ENCODE measurements around the gene MRPL14. TPM values are rescaled to one million over a fixed set of nuclear protein-coding genes. Genes with fewer than 3 reads are reported as not detected.

The MRPL14 gene
- total and polyA plus RNA-seq, 4 donors: 34.6 to 118 (median 40.9) TPM

GRCh38 chr6:44142835-44143234 lies 15.6 kb upstream of the MRPL14 start (continued):
- TF ChIP-seq YY1 (IDR thresholded peaks at IDR 0.05) (no peak), RXRA (IDR thresholded peaks at IDR 0.05) (peak; percentile 70 to 93), ZBTB33 (IDR thresholded peaks at IDR 0.05) (no peak), TAF1 (conservative IDR thresholded peaks at IDR 0.05) (no peak), FOXA1 (IDR thresholded peaks at IDR 0.05) (peak; percentile 33), HNF4A (conservative IDR thresholded peaks at IDR 0.05) (peak; percentile 76 to 96), HNF4G (IDR thresholded peaks at IDR 0.05) (peak; percentile 8), JUND (IDR thresholded peaks at IDR 0.05) (peak in 1 of 2 donors; percentile 75)
- TF ChIP-seq, protein P1, sequence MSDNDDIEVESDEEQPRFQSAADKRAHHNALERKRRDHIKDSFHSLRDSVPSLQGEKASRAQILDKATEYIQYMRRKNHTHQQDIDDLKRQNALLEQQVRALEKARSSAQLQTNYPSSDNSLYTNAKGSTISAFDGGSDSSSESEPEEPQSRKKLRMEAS (IDR thresholded peaks at IDR 0.05): no peak

DNA sequence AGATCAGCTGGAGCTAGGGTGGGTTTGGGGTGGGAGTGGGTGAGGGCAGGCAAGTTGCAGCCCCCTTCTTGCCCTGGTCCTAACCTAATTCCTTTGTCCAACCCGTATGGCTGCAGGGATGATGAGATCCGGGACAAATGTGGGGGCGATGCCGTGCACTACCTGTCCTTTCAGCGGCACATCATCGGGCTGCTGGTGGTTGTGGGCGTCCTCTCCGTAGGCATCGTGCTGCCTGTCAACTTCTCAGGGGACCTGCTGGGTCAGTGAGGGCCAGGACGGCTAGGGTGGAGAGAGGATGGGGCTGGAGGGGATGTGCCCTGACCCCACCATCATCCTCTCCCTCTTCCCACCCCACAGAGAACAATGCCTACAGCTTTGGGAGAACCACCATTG lies 12.1 kb upstream of the MRPL14 start:
- Histone ChIP-seq H3K27ac (ENCODE audit: low read depth in 1 of 2, low read length in 2 of 2) (no peak overlapping the region), H3K4me1 (ENCODE audit: control insufficient read depth in 4 of 4, insufficient read depth in 4 of 4, low read length in 3 of 4) (peaks cover 1 to 20% (median 13%) of the 10 kb centered on the region in 4 donors), H3K27me3 (ENCODE audit: control insufficient read depth in 4 of 4, insufficient read depth in 4 of 4, low read length in 3 of 4) (no peaks in the 10 kb centered on the region), H3K9ac (ENCODE audit: low read depth in 1 of 2, low read length in 2 of 2) (no peak overlapping the region), H3K36me3 (ENCODE audit: control insufficient read depth in 4 of 4, insufficient read depth in 3 of 4, low read depth in 1 of 4, low read length in 3 of 4) (peaks cover 2 to 48% (median 37%) of the 10 kb centered on the region in 4 donors), H3K9me3 (ENCODE audit: control insufficient read depth in 4 of 4, low read length in 3 of 4) (no peaks in the 10 kb centered on the region), H3K4me3 (ENCODE audit: low read depth in 1 of 3, low read length in 3 of 3) (no peak overlapping the region)
- DNase-seq (ENCODE audit: low spot score): no peak
- 91% methylated on average over 10 of the region's 10 CpGs for WGBS
- TF ChIP-seq GABPA (IDR thresholded peaks at IDR 0.05 in 1 of 2, conservative IDR thresholded peaks at IDR 0.05 in 1 of 2): no peak
- TF ChIP-seq, protein P1 (IDR thresholded peaks at IDR 0.05): no peak
- no peak for TF ChIP-seq HNF4A (conservative IDR thresholded peaks at IDR 0.05)
- no peak for TF ChIP-seq RAD21 (IDR thresholded peaks at IDR 0.05)
- no peak for TF ChIP-seq FOXA2 (IDR thresholded peaks at IDR 0.05)
- TF ChIP-seq RXRA (IDR thresholded peaks at IDR 0.05): no peak
- TF ChIP-seq EGR1 (IDR thresholded peaks at IDR 0.05; ENCODE audit: low read depth in 2 of 2): no peak
- no peak for TF ChIP-seq JUND (IDR thresholded peaks at IDR 0.05)
- TF ChIP-seq, protein P2, sequence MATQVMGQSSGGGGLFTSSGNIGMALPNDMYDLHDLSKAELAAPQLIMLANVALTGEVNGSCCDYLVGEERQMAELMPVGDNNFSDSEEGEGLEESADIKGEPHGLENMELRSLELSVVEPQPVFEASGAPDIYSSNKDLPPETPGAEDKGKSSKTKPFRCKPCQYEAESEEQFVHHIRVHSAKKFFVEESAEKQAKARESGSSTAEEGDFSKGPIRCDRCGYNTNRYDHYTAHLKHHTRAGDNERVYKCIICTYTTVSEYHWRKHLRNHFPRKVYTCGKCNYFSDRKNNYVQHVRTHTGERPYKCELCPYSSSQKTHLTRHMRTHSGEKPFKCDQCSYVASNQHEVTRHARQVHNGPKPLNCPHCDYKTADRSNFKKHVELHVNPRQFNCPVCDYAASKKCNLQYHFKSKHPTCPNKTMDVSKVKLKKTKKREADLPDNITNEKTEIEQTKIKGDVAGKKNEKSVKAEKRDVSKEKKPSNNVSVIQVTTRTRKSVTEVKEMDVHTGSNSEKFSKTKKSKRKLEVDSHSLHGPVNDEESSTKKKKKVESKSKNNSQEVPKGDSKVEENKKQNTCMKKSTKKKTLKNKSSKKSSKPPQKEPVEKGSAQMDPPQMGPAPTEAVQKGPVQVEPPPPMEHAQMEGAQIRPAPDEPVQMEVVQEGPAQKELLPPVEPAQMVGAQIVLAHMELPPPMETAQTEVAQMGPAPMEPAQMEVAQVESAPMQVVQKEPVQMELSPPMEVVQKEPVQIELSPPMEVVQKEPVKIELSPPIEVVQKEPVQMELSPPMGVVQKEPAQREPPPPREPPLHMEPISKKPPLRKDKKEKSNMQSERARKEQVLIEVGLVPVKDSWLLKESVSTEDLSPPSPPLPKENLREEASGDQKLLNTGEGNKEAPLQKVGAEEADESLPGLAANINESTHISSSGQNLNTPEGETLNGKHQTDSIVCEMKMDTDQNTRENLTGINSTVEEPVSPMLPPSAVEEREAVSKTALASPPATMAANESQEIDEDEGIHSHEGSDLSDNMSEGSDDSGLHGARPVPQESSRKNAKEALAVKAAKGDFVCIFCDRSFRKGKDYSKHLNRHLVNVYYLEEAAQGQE (IDR thresholded peaks at IDR 0.05): no peak
- no peak for TF ChIP-seq HNF4G (IDR thresholded peaks at IDR 0.05)
- no peak for TF ChIP-seq ZBTB33 (IDR thresholded peaks at IDR 0.05)
- TF ChIP-seq SP1 (IDR thresholded peaks at IDR 0.05): no peak
- no peak for TF ChIP-seq YY1 (IDR thresholded peaks at IDR 0.05)
- no peak for TF ChIP-seq CTCF (IDR thresholded peaks at IDR 0.05; ENCODE audit: low read depth, low read length, missing input control)
- TF ChIP-seq ATF3 (IDR thresholded peaks at IDR 0.05): no peak

Measured in liver (tissue), 9 donors.